Right lobe of liver (tissue), 6 donors: Measurements from ENCODE around the gene C1orf94. TPM values are rescaled to one million over a fixed set of nuclear protein-coding genes. Genes with fewer than 3 reads are reported as not detected.

Experiments used
- ATAC-seq, 4 donors: fragments of 200-7000 bp; cut with Tn5 transposase; one replicate each; pipeline ENCODE4 v1.9.1; 2020; ENCODE audit warnings: mild to moderate bottlenecking in 4 of 4, moderate library complexity in 4 of 4
- DNase-seq, 3 donors: peaks; one replicate each; pipeline ENCODE4 v3.0.0-alpha.2; 2020
- H3K27ac ChIP-seq, 3 donors: fragments of 200-600 bp; one replicate each; pipeline ENCODE4 v1.8.0; 2022
- H3K27me3 ChIP-seq, 2 donors: fragments of 200-600 bp; one replicate each; pipeline ENCODE4 v1.8.0; 2022
- H3K36me3 ChIP-seq, 4 donors: fragments of 200-600 bp; sonication (generic) in 1 of 4; one replicate each; pipeline versions ENCODE4 v1.5.1 to v1.8.0; 2017 to 2022; ENCODE audit warnings: control low read depth in 1 of 4
- H3K4me1 ChIP-seq, 4 donors: fragments of 200-600 bp; sonication (generic) in 1 of 4; one replicate each; pipeline versions ENCODE4 v1.5.1 to v1.8.0; 2017 to 2022; ENCODE audit warnings: control low read depth in 1 of 4
- H3K4me3 ChIP-seq, 3 donors: fragments of 200-600 bp; one replicate each; pipeline ENCODE4 v1.8.0; 2022
- H3K9me3 ChIP-seq, 4 donors: fragments of 200-600 bp; sonication (generic) in 1 of 4; one replicate each; pipeline versions ENCODE4 v1.5.1 to v1.8.0; 2017 to 2022; ENCODE audit warnings: control low read depth in 1 of 4
- POLR2A ChIP-seq: fragments of 450-650 bp; IDR thresholded peaks from one replicate; pipeline ENCODE4 v1.6.1; 2017; ENCODE audit warnings: antibody characterized with exemption, mild to moderate bottlenecking
- WGBS: methylation state at CpG from one replicate; pipeline ENCODE4 v1.1.6; 2018; ENCODE audit warnings: low coverage, low lambda C conversion rate; ENCODE audit not compliant: insufficient coverage; ENCODE audit errors: missing lambda C conversion rate; 5-methylcytosine and 5-hydroxymethylcytosine counted together
- intact Hi-C, 2 donors: fragments of 100-400 bp; cut with DNase I; formaldehyde crosslinking; loops; one replicate each; pipeline versions ENCODE4 v1.11.2 to v1.14.1; 2022
- total RNA-seq, 6 experiments: library from RNA; depleted of rRNA in 2 of 6; stranded (reverse); fragments of >200 nt in 2 of 6; fragmentation: NEBNext Ultra II Directional in 3 of 6; extraction: Animal tissue kit (Norgen Biotek cat#: 25700) in 3 of 6; gene quantifications; one replicate each; pipeline versions ENCODE4 v1.1.0 to v1.2.4, GENCODE V29; 2016 to 2023
- TF ChIP-seq, protein P1 (sequence below), 4 donors: fragments of 200-600 bp in 3 of 4; fragments of 450-650 bp in 1 of 4; IDR thresholded peaks; one replicate each; pipeline versions ENCODE4 v1.5.1 to v1.8.0; 2016 to 2022; ENCODE audit warnings: antibody characterized with exemption in 4 of 4, mild to moderate bottlenecking in 2 of 4
- donor health status: DM: no; HTN: yes; CAD: no.
- donor health status: DM: no; HTN: no; CAD: no.
- donor health status: DM: no; HTN: no; CAD: no.
- donor health status: DM: no; HTN: yes; CAD: no.
- donor health status: DM: no; HTN: yes; CAD: no.

Gene C1orf94
- total RNA-seq, 6 experiments from 2014 or later, result not detected

DNA sequence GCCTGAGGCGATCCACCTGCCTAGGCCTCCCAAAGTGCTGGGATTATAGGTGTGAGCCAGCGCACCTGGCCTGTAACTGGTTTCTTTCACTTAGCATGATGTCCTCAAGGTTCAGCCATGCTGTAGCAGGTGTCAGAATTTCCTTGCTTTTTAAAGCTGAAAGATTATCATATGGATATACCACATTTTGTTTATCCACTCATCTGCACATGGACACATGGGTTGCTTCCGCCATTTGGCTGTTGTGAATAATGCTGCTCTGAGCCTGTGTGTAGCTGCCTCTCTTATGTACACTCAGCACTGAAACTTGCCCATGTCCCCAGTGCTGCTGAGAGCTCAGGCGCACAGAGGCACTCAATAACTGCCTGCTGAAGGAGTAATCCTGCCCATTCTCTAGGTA is 23.5 kb upstream of the C1orf94 start:
- no peaks in the 10 kb centered on the region for H3K36me3 ChIP-seq
- H3K27me3 ChIP-seq, result no peaks in the 10 kb centered on the region
- intact Hi-C loops, result no loop called here
- 80% methylated on average over 3 of the region's 4 CpGs for WGBS
- DNase-seq, result no peak
- no peaks in the 10 kb centered on the region for H3K9me3 ChIP-seq
- no peak overlapping the region for H3K4me3 ChIP-seq
- no peak for TF ChIP-seq POLR2A
- TF ChIP-seq, protein P1, sequence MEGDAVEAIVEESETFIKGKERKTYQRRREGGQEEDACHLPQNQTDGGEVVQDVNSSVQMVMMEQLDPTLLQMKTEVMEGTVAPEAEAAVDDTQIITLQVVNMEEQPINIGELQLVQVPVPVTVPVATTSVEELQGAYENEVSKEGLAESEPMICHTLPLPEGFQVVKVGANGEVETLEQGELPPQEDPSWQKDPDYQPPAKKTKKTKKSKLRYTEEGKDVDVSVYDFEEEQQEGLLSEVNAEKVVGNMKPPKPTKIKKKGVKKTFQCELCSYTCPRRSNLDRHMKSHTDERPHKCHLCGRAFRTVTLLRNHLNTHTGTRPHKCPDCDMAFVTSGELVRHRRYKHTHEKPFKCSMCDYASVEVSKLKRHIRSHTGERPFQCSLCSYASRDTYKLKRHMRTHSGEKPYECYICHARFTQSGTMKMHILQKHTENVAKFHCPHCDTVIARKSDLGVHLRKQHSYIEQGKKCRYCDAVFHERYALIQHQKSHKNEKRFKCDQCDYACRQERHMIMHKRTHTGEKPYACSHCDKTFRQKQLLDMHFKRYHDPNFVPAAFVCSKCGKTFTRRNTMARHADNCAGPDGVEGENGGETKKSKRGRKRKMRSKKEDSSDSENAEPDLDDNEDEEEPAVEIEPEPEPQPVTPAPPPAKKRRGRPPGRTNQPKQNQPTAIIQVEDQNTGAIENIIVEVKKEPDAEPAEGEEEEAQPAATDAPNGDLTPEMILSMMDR (IDR thresholded peaks at IDR 0.05), result no peak
- no peak overlapping the region for H3K27ac ChIP-seq
- no peaks in the 10 kb centered on the region for H3K4me1 ChIP-seq
- no peak for ATAC-seq

DNA sequence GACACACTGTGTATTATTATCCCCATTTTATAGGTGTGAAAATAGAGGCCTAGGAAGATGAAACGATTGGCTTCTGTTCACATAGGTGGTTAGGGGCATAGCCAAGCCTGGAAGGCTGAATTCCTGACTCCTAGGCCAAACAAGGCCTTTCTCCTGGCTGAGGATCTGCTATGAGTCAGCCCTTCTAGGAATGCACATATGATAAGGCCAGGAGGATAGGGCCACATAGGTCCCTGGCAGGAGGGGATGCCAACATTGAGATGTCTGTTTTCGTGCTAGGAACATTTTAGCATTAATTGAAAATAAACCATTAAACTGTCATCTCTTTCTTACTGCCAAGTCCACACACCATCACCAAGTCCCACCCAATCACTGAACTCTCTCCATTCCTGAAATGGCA is 20.8 kb upstream of the C1orf94 start:
- H3K4me1 ChIP-seq, result no peaks in the 10 kb centered on the region
- WGBS, result 38% methylated on average over 2 of the region's 2 CpGs
- H3K27me3 ChIP-seq, result no peaks in the 10 kb centered on the region
- no peak overlapping the region for H3K27ac ChIP-seq
- DNase-seq, result no peak
- intact Hi-C loops, result no loop called here
- H3K4me3 ChIP-seq, result no peak overlapping the region
- no peaks in the 10 kb centered on the region for H3K9me3 ChIP-seq
- H3K36me3 ChIP-seq, result no peaks in the 10 kb centered on the region
- no peak for ATAC-seq
- TF ChIP-seq POLR2A, result no peak
- TF ChIP-seq, protein P1 (IDR thresholded peaks at IDR 0.05), result no peak

DNA sequence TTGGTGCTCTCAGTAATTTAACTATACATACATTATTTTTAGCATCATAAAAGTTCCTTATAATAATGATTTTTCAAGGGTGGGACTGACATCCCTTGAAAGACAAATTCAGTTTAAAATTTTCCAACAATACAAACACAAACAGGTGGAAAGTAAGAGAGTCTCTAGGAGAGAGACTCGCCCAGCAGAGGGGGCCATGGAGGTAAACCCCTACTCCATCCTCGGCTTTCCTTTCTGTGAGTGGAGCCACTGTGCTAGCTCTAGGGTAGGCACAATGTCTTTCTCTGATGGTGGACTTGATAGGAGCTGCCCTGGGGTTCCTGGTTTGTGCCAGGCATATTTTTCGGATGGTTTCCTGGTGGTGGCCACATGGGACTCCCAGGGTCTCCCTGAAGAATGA is 20.0 kb upstream of the C1orf94 start:
- no peak for DNase-seq
- H3K4me3 ChIP-seq, result no peak overlapping the region
- TF ChIP-seq, protein P1 (IDR thresholded peaks at IDR 0.05), result no peak
- TF ChIP-seq POLR2A, result no peak
- ATAC-seq, result no peak
- no peaks in the 10 kb centered on the region for H3K4me1 ChIP-seq
- intact Hi-C loops, result no loop called here
- no peaks in the 10 kb centered on the region for H3K36me3 ChIP-seq
- no peaks in the 10 kb centered on the region for H3K9me3 ChIP-seq
- WGBS, result 36% methylated on average over 1 of the region's 3 CpGs
- H3K27ac ChIP-seq, result no peak overlapping the region
- H3K27me3 ChIP-seq, result no peaks in the 10 kb centered on the region

DNA sequence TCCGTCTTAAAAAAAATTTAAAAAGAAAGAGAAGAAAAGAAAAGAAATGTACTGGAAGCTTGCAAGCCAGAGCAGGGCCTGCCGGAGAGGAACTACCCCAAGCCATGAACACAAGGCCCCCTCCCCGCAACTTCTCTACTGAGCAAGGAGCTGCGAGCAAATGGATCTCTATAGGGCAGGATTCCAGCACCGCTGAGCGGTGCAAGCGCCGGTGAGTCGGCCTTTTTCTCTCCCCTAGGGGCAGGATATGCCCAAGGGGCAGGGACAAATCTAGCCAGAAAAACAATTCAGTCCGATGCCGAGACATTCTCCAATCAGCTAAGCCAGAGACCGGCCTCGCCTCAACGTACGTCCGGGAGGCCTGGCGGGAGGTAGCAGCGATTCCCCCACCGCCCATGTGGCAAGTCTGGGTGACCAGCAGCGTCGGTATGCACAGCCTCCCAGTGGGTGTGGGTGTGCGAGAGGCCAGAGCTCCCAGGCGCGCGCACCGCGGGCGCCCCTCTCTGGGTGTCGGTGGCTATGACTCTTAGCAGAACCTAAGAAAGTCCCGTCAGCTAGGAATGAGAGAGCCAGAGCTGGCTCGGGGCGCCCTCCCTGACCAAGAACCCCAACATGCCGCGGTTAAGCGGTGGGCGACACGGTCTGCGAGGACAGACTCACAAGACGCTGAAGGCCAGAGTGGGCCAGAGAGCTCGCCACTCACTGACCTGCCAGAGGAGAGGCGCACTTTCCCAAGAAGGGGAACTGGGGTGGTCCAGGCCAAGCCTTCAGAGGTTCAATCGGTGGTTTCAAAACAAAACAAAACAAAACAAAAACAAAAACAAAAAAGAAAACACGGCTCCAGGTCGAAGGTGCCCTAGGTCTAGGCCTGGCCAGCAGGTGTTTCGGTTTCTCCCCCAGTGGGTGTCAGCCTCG is 13.6 kb upstream of the C1orf94 start:
- DNase-seq (peak; percentile 60 to 75 (median 73)), ATAC-seq (peak; percentile 86 to 97 (median 91))
- no peaks in the 10 kb centered on the region for H3K36me3 ChIP-seq
- H3K4me3 ChIP-seq, result peak overlapping the region; percentile 4 to 42 (median 32)
- no peaks in the 10 kb centered on the region for H3K9me3 ChIP-seq
- 2% methylated on average over 22 of the region's 46 CpGs for WGBS
- peaks cover 0 to 22% of the 10 kb centered on the region in 2 donors for H3K27me3 ChIP-seq
- no peak overlapping the region for H3K27ac ChIP-seq
- H3K4me1 ChIP-seq, result peaks cover 0 to 19% (median 2%) of the 10 kb centered on the region in 4 donors
- TF ChIP-seq, protein P1 (IDR thresholded peaks at IDR 0.05), result peak; percentile 36 to 61 (median 56)
- TF ChIP-seq POLR2A, result no peak
- intact Hi-C loops, result no loop called here
